ENCODE data around the gene GPR132. TPM values are rescaled to one million over a fixed set of nuclear protein-coding genes. Genes with fewer than 3 reads are reported as not detected.

GPR132 gene
- total and polyA plus RNA-seq, 2 of the 8 experiments (the other 6 are each of a cell fraction or from before 2014, with no cell fraction given): 0.11 TPM; not detected in 1

GRCh38 chr14:105006831-105007592 lies 58.2 kb downstream of the GPR132 start:
- ChIA-PET POLR2A (ENCODE audit: partially characterized antibody) (interaction anchor here (1.0 to 2.7 kb wide), 6 partner anchors 9 to 21 kb away, joined by 3 to 10 read pairs (median 5); partner anchors contain the start of genes CDCA4 and CLBA1), CTCF (ENCODE audit: partially characterized antibody) (interaction anchor here (1.2 to 2.0 kb wide), 3 partner anchors 11 to 39 kb away, joined by 4 to 5 read pairs (median 4); no protein-coding TSS in a partner anchor)
- DNase-seq (ENCODE audit: low read depth in 1 of 2, low spot score in 2 of 2) (no peak), FAIRE-seq (no peak)
- 93% methylated on average over 21 of the region's 21 CpGs; no CpG with 5 or more reads in 1 of the 2 experiments for WGBS, 2 experiments (ENCODE audit: extremely low coverage in 1 of 2, insufficient coverage in 1 of 2, insufficient read length in 1 of 2, insufficient replicate concordance in 2 of 2, low coverage in 1 of 2, low lambda C conversion rate in 2 of 2, missing lambda C conversion rate in 1 of 2)
- H4K20me1 ChIP-seq (replicated peaks in 1 of 2; ENCODE audit: control insufficient read depth in 1 of 2, insufficient read depth in 2 of 2, low read length in 2 of 2): peaks cover 18 to 33% of the 10 kb centered on the region in 2 experiments
- H3K18ac ChIP-seq (ENCODE audit: extremely low read depth, low read length): no peak overlapping the region
- H3K4me3 ChIP-seq (ENCODE audit: extremely low read depth in 1 of 4, insufficient read depth in 2 of 4, low read depth in 3 of 4, low read length in 4 of 4): no peak overlapping the region
- H2BK15ac ChIP-seq (ENCODE audit: low read length): no peak overlapping the region
- no peak overlapping the region for H3K23ac ChIP-seq (ENCODE audit: insufficient read length)
- no peaks in the 10 kb centered on the region for H3K23me2 ChIP-seq (ENCODE audit: low read depth, low read length)
- no peak overlapping the region for H4K5ac ChIP-seq (ENCODE audit: insufficient read length, low read depth, low read length)
- no peak overlapping the region; the same call in 1 of the 2 replicates for H4K8ac ChIP-seq (ENCODE audit: extremely low read depth, insufficient read depth, low read length)
- no peak overlapping the region for H3K27ac ChIP-seq (ENCODE audit: low read depth, low read length)
- H2AFZ ChIP-seq (ENCODE audit: low read length): no peak overlapping the region
- no peak overlapping the region for H2BK120ac ChIP-seq (replicated peaks; ENCODE audit: low read depth, low read length)
- H2AK5ac ChIP-seq (ENCODE audit: low read depth, low read length): no peak overlapping the region
- no peaks in the 10 kb centered on the region for H3K9me3 ChIP-seq (ENCODE audit: insufficient read depth in 2 of 2, low read depth in 1 of 2, low read length in 1 of 2)
- no peak overlapping the region for H3K4me2 ChIP-seq (ENCODE audit: insufficient read depth in 1 of 2, low read depth in 2 of 2, low read length in 2 of 2)
- H2BK12ac ChIP-seq (ENCODE audit: low read depth, low read length): no peak overlapping the region
- H3K36me3 ChIP-seq (ENCODE audit: control insufficient read depth in 2 of 4, insufficient read depth in 4 of 4, low read length in 3 of 4): peaks cover 12 to 35% (median 25%) of the 10 kb centered on the region in 4 experiments; a peak in 7 of 8 replicates
- no peak overlapping the region for H2BK5ac ChIP-seq (ENCODE audit: low read depth, low read length)
- H3K79me1 ChIP-seq (ENCODE audit: low read depth, low read length): peaks cover 3% of the 10 kb centered on the region; the same call in 1 of the 2 replicates
- TF ChIP-seq BCL11A (IDR thresholded peaks at IDR 0.05; ENCODE audit: low read depth in 2 of 2, low read length in 2 of 2) (no peak), TBP (IDR thresholded peaks at IDR 0.05; ENCODE audit: low read depth, low read length) (no peak), CHD2 (IDR thresholded peaks at IDR 0.05; ENCODE audit: low read length) (no peak), EGR1 (IDR thresholded peaks at IDR 0.05; ENCODE audit: borderline replicate concordance, low read depth, low read length) (no peak), TEAD4 (IDR thresholded peaks at IDR 0.05; ENCODE audit: low read depth, low read length) (no peak), EZH2 (IDR thresholded peaks at IDR 0.05; ENCODE audit: low read depth, low read length, severe bottlenecking) (no peak), SAP30 (IDR thresholded peaks at IDR 0.05; ENCODE audit: insufficient read depth, insufficient replicate concordance, low read length) (no peak), MAFK (IDR thresholded peaks at IDR 0.05; ENCODE audit: low read depth, low read length) (no peak), KDM4A (IDR thresholded peaks at IDR 0.05; ENCODE audit: low read depth, low read length, severe bottlenecking) (no peak), RXRA (IDR thresholded peaks at IDR 0.05; ENCODE audit: insufficient read depth, low read depth, low read length) (no peak), SIN3A (conservative IDR thresholded peaks at IDR 0.05 in 1 of 2, IDR thresholded peaks at IDR 0.05 in 1 of 2; ENCODE audit: low read depth in 1 of 2, low read length in 2 of 2) (no peak)
- H3K4ac ChIP-seq (replicated peaks; ENCODE audit: insufficient read length, low read depth, low read length): no peak overlapping the region
- no peak overlapping the region for H4K91ac ChIP-seq (replicated peaks; ENCODE audit: insufficient read length, low read length)
- H3K56ac ChIP-seq (replicated peaks; ENCODE audit: insufficient read length, low read depth, low read length): no peak overlapping the region
- H3K79me2 ChIP-seq (ENCODE audit: control insufficient read depth in 1 of 2, insufficient read depth in 2 of 2, low read length in 2 of 2): peaks cover 3 to 19% of the 10 kb centered on the region in 2 experiments; a peak in 3 of 4 replicates
- no peak overlapping the region for H3K9ac ChIP-seq (replicated peaks in 1 of 4; ENCODE audit: extremely low read depth in 1 of 4, low read depth in 3 of 4, low read length in 3 of 4)
- H3K14ac ChIP-seq (ENCODE audit: insufficient read length): no peak overlapping the region
- H2BK20ac ChIP-seq (ENCODE audit: low read length): no peak overlapping the region
- peaks cover 0 to 2% (median 0%) of the 10 kb centered on the region in 4 experiments; a peak in 1 of 7 replicates for H3K4me1 ChIP-seq (replicated peaks in 1 of 4; ENCODE audit: control insufficient read depth in 3 of 4, insufficient read depth in 4 of 4, low read length in 3 of 4)
- H3K27me3 ChIP-seq (replicated peaks in 1 of 4; ENCODE audit: control insufficient read depth in 3 of 4, extremely low read depth in 1 of 4, insufficient read depth in 3 of 4, low read length in 3 of 4): no peaks in the 10 kb centered on the region

Measured in H1 (cell line).